NCI-H1436 treated with DMSO at 0.1 percent for 48 hours (cell line): ENCODE results near the gene OR2T3.
"Not testable (repeated sequence)": the region's sequence is repeated elsewhere in the genome, so short reads cannot be mapped to it uniquely, and the experiment has no call there.

ENCODE experiments used
- DNase-seq: peaks from one replicate; lab custom pipeline; 2025; lab: John Stamatoyannopoulos, UW

The OR2T3 gene, protein sequence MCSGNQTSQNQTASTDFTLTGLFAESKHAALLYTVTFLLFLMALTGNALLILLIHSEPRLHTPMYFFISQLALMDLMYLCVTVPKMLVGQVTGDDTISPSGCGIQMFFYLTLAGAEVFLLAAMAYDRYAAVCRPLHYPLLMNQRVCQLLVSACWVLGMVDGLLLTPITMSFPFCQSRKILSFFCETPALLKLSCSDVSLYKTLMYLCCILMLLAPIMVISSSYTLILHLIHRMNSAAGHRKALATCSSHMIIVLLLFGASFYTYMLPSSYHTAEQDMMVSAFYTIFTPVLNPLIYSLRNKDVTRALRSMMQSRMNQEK

DNA sequence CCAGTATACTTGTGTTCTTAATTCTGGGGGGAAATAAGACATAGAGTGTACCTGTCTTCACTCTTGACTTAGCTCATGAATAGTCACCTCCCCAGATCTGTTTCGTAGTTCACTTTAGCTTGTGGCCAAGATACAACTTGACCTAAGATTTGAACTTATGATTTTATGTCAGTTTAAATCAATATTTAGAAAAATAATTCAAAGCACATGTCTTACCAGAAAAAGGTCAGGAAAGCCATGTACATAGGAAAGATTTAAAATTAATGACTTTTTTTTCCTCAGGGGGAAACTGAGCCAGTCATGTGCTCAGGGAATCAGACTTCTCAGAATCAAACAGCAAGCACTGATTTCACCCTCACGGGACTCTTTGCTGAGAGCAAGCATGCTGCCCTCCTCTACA is at the start of gene OR2T3:
TSS of gene OR2T3 (plus strand) at position 301 of the 400 bp plus-strand sequence. CDS start at position 301, 0 bp downstream.
- not testable (repeated sequence) for DNase-seq

DNA sequence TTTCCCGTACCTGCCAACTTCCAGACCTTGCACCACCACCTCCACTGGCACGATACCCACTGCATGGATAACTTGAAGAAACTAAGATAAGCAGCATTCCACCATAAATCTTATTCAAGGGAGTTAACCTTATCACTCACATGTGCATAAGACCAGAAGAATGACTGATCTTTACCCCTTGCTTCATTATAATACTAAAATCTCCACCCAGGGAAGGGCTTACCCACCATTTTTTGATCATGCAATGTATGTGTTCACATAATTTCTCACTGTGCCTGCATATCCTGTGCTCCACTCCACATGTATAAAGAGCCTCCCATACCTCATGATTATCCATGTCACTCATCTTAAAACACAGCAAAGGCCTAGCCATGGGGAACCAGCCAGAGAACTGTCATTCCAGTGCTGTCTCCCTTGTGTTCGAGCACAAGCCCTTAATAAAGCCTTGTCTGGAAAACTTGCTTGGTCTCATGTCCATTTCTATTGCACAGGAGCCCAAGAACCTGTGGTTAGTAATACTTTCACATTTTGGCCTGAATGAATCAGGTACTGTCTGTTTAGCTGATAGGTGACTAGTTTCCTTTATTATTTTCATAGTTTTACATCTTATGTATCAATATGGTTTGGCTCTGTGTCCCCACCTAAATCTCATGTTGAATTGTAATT is 45.5 kb upstream of the OR2T3 start:
- not testable (repeated sequence) for DNase-seq

DNA sequence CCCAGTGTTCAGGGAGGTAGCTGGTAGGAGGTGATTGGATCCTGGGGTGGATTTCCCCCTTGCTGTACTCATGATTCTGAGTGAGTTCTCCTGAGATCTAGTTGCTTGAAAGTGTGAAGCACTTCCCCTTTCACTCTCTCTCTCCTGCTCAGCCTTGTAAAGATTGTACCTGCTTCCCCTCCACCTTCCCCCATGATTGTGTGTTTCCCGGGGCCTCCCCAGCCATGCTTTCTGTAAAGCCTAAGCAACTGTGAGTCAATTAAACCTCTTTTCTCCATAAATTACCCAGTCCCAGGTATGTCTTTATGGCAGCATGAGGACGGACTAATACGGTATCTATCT is 45.0 kb upstream of the OR2T3 start:
- not testable (repeated sequence) for DNase-seq

DNA sequence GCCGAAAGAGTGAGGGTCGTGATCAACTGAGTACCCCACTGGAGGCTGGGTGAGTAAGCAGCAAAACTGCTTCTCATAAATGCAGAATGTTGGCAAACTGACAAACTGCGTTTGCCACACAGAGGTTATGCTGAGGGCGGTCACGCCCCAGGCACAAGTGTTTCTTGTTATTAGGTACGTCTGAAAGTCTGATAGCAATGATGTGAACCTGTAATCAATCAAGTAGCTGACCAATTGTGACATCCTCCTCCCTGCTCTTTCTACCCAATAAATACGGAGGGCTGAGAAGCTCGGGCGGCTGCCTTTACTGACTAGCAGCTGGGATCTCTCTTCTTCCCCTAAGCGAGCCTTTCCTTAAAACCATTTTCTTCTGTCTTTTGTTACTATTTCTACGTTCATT is 41.5 kb upstream of the OR2T3 start:
- DNase-seq = not testable (repeated sequence)

DNA sequence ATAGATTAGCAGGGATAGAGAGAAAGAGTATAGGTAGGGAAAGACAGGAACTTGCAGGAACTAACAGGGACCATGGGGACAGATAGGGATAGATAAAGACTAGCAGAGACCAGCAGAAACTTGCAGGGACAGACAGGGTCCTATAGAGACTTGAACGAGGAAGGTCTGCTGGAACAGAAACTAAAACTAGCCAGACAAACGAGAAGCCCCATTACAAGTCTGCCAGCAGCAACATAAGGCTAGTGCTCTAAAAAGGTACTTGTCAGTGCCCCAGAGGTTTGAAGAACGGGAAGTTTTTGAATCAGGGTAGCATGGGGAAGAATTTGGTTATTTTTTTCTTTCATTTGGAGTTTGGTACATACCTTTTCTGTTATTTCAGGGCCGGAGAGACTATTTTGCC is 41.0 kb upstream of the OR2T3 start:
- DNase-seq = not testable (repeated sequence)

DNA sequence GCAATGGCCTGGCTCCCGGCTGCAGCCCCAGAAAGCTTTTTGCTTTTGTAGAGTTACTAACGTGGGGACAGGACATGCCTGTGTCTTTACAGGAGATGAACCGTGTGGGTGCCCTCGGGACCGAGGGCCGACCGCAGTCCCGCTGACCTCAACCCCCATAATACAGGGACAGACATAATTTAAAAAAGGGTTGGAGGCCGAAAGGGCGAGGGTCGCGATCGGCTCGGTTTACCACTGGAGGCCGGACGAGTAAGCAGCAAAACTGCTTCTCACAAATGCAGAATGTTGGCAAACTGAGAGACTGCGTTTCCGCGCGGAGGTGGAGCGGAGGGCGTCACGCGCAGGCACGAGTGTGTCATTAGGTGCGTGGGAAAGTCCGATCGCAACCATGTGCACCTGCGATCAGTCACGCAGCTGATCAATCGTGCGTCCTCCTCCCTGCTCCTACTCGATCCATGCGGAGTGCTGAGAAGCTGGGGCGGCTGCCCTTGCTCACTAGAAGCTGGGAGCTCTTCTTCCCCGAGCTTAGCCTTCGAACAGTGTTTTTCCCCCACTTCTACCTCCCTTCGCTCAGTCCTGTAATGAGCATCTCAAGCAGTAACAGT is 39.2 kb upstream of the OR2T3 start:
- DNase-seq = not testable (repeated sequence)

DNA sequence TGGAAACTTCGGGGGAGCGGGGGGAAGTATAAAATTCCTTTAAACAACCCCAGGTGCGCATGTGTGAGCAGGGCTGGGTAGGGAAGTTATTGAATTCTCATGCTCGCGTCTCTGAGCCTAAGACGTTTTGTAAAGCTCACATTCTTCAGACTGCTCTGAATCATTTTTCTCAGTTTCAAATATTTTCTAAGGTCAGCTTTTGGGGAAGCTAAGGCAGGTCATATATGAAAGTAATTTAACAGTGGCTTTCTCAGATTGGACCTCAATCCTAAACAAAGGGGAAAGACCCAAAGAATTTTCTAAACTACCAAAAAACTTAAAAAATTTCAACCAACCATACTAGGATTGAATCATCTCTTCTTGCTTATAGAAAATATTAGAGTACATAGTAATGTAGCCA is 38.2 kb upstream of the OR2T3 start:
- not testable (repeated sequence) for DNase-seq

DNA sequence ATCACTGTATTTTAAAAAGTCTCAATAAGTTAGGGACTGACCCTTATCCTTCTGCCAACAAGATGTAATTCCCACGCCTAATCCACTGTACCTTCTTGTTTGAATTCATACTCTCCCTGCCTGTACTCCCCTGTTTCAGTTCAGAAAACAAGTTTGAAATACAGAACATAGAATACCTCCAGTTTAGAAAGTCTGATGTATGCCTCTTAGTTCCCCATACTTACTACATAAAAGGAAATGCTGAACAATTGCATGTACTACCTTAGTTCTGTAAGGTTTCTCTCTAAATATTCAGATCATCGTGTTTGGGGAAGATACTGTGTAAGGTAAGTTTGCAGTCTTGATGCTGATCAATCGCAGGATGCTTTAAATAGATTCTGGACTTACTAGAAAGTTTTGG is 36.8 kb upstream of the OR2T3 start:
- not testable (repeated sequence) for DNase-seq

DNA sequence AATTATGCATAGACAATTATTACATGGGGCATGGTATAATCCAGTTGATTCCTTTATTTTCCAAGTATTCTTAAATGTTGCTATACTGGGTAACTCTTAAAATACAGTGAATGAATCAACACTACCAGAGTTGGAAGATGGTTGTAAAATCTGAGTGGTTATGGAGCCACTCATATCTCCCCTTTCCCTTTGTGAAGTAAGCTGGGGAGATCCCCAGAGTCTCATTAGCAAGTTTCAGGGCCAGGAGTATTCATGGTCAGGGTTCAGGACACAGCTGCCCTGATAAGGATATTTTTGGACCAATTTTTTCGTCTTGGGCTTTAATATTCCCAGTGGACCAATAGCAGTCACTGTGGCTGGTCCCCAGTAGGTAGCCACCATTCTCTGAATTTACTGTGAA is 34.5 kb upstream of the OR2T3 start:
- not testable (repeated sequence) for DNase-seq

DNA sequence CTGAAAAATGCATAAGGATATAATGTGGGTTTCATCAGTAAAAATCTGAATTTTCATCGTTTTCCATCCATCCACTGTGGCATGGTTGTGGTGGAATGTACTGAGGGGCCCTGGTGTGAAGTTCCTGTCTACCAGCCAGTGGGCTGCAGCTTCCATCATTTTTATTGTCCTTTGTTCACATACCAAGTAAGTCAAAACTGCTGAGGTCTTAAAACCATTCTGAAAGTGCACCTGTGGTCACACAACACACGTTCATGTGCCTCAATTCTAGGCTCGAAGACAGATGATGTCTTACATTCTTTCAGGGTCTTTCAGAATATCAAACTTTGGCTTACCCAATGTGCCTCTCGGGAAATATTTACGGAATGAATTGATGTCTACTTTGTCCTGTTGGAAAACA is 33.9 kb upstream of the OR2T3 start:
- not testable (repeated sequence) for DNase-seq

DNA sequence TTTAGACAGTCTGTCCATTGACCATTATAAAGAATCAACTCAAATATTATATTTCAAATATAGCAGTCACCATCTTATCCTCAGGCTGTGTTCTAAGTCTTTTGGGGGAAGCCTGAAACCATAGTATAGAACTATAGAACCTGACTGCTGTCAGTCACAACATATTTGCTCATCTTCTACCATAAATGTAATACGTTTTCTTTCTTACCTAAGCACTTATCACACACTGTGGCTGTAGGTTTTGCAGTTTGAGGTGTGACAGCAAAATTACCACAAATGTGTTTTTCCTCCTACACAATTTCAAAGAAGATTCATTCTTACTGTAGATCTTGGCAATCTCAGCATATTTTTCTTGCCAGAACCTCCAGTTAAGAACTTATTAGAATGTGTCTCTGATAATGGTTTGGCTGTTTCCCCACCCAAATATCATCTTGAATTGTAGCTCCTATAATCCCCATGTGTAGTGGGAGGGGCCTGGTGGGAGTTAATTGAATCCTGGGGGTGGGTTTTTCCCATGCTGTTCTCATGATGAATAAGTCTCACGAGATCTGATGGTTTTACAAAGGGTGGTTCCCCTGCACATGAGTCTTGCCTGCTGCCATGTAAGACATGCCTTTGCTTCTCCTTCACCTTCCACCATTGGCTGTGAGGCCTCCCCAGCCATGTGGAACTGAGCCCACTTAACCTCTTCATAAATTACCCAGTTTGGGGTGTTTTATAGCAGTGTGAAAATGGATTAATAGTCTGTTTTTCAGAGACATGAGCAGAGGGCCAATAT is 30.5 kb upstream of the OR2T3 start:
- not testable (repeated sequence) for DNase-seq

DNA sequence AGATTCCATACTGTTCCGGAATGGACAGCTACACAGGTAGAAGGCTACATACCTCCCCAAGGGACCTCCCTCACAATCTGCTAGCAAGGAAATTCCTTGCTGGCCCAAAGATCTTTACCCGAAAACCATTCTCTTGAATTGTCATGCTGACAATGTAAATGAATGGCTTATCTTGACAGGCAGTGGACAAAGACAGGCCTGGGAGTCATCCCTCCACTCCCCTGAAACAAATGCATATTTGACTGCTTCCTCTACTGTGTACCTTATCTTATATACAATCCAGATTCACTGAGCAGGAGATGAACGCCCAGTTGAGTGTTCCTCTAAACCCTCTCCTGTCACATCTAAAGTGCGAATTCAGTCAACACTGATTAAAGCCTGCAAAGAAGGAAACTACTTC is 28.5 kb upstream of the OR2T3 start:
- DNase-seq = not testable (repeated sequence)

DNA sequence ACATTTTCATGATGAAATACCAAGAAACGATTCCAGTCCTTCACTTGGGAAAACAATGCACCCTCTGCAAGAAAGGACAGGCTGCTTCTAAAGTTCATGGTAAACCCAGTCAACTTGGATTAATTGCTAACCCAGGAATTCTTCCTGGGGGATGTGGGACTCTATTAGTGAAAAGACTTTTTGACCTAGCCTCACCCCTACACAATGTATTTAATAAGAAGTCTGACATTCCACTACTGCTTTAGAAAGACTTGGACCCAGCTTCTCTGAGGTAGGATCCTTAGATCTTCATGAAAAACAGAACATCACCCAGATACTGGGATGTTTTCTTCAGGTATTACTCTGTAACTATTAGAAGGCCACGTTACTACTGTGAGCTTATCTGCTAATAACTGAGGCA is 27.8 kb upstream of the OR2T3 start, which contains the start of gene OR2T2:
TSS of gene OR2T2 (plus strand) at position 239 of the 400 bp plus-strand sequence. CDS start 7,161 bp downstream, outside the sequence.
- DNase-seq = not testable (repeated sequence)

DNA sequence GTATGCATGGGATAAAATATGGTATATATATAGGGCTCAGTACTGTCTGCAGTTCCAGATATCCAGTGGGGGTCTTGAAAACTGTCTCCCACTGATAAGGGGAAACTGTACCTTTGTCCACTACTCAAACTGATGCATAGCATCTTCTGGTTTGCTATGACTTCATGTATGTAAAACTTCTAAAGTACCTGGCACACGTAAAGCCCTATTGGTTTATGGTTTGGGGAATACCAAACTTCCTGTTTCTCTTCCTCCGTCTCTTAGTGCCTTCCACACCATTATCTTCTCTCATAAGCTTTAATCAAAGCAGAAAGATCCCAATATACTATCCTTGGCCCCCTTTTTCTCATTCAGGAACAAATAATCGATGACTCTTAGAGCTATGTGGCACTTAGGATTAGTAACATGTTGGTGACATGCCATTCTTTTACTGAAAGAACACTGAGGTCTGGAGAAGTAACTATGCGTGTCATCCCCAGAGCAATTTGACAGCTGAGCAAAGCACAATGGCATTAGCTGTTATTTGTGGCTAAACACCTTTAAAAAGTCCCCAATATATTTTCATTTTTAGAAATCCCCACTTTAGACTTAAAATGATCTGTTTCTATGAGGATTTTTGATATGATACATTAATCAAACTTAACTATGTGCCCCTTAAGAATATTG is 24.6 kb upstream of the OR2T3 start:
- not testable (repeated sequence) for DNase-seq

DNA sequence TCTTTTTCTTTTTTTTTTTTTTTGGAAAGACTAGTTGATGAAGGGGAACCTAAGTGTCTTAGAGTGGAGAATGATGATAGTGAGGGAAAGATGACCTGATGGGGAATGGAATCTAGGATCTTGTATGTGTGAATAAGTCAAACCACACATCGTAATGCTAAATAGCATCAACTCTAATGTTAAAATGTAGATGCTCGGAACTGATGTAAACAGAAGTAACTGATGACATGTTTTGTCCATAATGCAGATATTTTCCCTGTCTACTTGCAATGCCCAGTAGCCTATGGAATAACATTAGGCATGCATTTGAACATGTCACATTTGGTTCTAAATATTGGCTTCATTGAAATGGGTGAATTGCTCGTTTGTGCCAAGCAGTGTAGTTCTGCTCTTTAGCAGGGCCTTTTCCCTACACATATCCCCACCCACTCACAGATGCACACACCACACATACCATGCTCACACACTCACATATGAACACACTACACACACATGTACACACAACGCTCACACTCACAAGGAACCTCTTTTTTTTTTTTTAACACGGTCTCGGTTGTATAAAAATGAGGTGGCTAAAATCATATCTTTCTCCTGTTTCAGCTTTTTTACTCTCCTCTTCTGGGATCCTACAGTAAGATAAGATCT is 23.2 kb upstream of the OR2T3 start:
- not testable (repeated sequence) for DNase-seq

DNA sequence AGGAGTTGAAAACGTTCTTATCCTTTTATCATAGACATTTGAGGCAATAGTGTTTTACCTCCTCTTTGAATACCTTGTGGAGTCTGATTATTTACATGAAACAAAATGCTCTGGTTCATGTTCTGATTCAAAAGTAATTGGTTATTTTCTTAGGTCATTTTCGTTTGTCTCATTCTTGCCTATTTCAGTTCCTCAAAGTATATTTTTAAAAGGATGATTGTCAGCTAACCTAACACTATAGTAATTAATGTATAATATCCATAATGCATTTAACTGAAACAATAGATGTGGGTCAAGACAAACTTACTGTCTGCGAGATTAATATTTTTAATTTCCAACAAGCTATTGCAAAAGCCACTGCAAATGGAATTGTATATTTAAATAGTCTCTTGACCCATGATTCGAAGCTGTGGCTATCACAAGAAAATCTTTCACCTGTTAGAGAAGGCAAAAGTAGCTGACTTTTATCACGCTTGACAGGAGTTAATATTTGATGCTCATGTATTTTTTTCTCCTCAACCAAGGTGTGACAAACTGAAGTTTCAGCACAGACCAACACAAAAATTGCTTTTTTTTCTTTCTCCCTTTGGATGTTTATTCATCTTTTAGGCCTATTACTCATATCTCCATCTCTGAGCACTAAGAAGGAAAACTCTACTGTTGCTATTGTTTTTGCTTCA is 22.5 kb upstream of the OR2T3 start:
- DNase-seq = not testable (repeated sequence)

DNA sequence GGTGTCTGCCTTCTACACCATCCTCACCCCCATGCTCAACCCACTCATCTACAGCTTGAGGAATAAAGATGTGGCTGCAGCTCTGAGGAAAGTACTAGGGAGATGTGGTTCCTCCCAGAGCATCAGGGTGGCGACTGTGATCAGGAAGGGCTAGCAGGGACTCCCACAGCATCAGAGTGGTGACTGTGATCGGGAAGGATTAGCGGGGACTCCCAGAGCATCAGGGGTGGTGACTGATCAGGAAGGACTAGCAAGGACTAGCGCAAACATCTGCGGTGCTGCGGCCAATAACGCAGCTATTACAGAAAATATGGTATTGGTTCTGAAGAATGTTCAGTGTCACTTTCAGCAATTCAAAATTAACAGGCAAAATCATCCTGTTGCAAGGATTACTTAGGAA is 19.5 kb upstream of the OR2T3 start:
- not testable (repeated sequence) for DNase-seq

DNA sequence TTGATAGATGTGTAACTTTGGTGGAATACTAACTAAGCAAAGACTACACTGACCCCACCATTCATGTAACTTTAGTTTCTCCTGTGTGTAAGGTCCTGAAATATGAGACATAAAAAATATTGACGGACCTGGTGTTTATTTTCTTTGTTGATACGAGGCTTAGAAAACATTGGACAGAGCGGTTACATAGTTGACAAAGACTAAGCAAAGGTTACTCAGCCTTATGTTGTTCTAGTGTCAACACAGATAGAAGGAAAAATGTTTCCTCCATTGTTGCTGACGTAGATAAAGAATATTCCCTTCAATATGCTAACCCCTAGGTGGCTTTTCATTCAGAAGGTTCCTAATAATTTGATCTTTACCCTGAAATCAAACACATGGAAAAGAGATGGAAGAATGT is 18.1 kb upstream of the OR2T3 start:
- DNase-seq = not testable (repeated sequence)

DNA sequence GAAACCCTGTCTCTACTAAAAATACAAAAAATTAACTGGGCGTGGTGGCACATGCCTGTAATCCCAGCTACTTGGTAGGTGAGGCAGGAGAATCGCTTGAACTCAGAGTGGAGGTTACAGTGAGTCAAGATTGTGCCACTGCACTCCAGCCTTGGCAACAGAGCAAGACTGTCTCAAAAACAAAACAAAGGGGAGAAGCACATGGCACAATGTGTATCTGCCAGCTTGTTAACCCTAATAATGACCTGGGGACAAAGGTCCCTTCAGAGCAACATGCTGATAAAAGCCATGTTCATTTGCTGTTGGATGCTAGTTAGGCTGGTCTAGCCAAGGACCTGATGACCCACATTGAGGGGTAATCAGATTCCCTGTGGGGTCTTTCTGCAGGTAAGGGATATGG is 16.5 kb upstream of the OR2T3 start:
- not testable (repeated sequence) for DNase-seq

DNA sequence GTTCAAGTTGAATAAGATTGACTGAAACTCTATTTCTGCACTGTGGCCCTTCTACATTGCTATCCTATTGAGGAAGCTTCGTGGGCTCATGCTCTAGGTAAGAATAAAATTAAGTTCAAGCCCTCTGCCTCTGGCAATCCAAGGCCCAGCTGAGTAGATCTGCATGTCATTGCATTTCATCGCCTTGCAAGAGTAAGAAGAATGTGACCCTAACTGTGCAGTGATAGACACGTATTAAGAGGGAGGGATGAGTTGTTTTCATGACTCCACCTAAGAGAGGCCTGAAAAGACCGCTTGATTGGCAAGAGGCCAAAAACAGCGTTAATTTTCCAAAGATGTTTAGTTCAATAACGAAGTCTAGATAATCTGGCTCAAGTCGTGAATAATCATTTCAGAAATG is 14.0 kb upstream of the OR2T3 start:
- not testable (repeated sequence) for DNase-seq

DNA sequence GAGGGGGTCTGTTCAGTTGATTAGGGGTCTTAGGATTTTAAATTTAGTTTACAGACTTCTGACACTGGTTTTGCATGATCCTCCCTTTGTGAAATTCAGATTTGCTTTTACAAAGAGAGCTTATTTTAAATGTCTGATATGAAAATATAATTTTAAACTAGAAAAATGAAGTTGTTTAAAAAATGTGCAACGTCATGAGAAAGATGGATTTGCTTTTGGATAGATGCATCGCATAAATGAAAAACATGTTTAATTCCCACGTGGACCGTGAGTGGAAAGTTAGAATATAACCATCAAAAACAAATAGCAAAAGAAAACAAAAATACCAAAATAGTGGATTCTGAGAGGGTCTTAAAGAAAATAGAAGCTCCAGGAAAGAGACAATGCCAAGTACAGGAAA is 2.0 kb upstream of the OR2T3 start:
- DNase-seq = no peak
